SIG-M5 treated with dmso at 0.1 percent for 504 hours (cell line): ENCODE data around the gene NUP205.

ENCODE experiments used
- DNase-seq: peaks from one replicate; lab custom pipeline; 2025; ENCODE audit not compliant: unreplicated experiment; lab: John Stamatoyannopoulos, UW

Gene NUP205, protein sequence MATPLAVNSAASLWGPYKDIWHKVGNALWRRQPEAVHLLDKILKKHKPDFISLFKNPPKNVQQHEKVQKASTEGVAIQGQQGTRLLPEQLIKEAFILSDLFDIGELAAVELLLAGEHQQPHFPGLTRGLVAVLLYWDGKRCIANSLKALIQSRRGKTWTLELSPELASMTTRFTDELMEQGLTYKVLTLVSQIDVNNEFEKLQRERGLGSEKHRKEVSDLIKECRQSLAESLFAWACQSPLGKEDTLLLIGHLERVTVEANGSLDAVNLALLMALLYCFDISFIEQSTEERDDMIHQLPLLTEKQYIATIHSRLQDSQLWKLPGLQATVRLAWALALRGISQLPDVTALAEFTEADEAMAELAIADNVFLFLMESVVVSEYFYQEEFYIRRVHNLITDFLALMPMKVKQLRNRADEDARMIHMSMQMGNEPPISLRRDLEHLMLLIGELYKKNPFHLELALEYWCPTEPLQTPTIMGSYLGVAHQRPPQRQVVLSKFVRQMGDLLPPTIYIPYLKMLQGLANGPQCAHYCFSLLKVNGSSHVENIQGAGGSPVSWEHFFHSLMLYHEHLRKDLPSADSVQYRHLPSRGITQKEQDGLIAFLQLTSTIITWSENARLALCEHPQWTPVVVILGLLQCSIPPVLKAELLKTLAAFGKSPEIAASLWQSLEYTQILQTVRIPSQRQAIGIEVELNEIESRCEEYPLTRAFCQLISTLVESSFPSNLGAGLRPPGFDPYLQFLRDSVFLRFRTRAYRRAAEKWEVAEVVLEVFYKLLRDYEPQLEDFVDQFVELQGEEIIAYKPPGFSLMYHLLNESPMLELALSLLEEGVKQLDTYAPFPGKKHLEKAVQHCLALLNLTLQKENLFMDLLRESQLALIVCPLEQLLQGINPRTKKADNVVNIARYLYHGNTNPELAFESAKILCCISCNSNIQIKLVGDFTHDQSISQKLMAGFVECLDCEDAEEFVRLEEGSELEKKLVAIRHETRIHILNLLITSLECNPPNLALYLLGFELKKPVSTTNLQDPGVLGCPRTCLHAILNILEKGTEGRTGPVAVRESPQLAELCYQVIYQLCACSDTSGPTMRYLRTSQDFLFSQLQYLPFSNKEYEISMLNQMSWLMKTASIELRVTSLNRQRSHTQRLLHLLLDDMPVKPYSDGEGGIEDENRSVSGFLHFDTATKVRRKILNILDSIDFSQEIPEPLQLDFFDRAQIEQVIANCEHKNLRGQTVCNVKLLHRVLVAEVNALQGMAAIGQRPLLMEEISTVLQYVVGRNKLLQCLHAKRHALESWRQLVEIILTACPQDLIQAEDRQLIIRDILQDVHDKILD (N-terminal part only)

GRCh38 chr7:135557455-135558336 is at the start of gene NUP205:
Gene NUP205, plus strand, starts transcription at chr7:135557917. Its CDS starts 28 bp downstream, at chr7:135557945.
- DNase-seq = peak; percentile 85

DNA sequence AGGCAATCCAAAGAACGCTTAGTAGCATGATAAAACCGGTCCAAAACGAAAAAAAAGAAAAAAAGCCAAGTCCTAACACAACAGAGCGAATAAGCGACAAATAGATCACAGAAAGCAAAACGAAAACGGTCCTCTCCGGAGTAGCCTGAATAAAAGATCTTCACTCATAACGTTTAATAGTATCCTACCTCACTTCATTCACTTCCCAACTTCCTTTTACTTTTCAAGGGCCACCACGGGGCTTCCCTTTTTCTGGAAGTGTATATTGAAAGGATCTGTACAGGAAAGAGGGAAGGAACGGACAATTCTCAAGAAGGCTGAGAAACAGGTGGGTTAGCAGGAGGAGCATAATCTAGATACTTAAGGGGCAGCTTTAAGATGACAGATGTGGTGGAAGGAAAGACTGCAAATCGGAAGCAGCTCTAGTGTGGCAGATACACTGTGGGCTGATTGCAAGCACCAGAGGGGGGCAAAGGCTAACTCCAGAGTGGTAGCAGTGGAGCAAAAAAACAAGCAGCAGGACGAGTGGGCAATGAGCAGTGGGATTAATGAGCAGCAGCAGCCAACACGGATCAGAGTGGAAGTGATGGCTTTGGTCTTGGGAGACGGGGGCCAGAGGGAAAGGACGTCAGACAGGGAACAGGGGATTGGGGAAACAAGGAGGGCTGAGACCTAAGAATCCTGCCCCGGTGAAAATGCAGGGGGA is 48.7 kb upstream of the NUP205 start:
- peak; percentile 45 for DNase-seq

DNA sequence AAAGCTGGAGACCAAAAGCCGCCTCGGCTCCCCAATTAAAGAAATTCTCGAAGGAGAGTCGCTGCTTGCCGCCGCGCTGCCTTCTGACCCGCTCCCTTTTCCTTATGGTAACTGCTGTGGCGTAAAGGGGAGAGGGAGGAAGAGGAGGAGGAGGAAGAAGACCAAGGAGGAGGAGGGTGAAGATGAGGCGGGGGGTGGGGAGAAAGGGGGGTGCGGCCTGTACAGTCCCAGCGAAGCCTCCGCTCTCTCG is 48.2 kb upstream of the NUP205 start:
- DNase-seq = peak; percentile 69

DNA sequence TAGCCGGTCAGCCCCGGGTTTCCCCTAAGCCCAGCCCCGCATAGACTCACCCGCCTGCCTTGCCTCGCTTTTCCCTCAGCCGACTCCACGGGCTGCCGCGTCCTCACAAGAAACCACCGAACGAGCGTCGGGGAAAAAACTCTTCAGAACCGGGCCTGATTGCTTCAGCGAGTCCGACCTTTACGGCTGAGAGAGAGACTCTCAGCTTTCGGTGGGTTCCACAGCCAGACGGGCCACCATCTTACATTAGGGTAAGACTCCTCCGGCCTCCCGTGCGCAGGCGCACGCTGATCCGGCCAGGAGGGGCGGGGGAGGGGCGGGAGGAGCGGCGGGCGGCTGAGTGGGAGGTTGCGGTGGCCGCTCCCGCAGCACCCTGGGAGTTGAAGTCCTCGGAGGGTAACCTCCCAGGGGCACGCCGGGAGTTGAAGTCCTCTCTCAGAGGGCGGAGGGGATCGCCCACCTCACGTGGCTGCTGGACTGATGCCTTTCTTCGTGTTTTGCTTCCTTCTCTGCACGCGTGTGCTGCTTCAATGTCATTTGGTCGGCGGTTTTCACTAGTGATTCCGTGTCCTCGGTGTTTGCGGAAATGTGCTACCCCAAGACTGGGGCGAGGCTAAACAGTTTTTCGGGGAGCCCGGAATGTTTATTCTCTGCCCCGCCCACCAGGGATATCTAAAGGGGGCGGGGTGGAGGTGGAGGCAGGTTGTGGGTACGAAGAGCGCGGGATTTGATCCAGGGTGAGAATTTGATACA is 47.7 kb upstream of the NUP205 start, which contains the start of gene CNOT4:
CNOT4 (minus strand) TSS at position 264 of the 753 bp plus-strand sequence. CDS start 71,771 bp downstream, outside the sequence.
- peak; percentile 95 for DNase-seq

- peak; percentile 23 for DNase-seq
These were observed 47.0 kb upstream of the NUP205 start for GRCh38 chr7:135510592-135511183.

DNA sequence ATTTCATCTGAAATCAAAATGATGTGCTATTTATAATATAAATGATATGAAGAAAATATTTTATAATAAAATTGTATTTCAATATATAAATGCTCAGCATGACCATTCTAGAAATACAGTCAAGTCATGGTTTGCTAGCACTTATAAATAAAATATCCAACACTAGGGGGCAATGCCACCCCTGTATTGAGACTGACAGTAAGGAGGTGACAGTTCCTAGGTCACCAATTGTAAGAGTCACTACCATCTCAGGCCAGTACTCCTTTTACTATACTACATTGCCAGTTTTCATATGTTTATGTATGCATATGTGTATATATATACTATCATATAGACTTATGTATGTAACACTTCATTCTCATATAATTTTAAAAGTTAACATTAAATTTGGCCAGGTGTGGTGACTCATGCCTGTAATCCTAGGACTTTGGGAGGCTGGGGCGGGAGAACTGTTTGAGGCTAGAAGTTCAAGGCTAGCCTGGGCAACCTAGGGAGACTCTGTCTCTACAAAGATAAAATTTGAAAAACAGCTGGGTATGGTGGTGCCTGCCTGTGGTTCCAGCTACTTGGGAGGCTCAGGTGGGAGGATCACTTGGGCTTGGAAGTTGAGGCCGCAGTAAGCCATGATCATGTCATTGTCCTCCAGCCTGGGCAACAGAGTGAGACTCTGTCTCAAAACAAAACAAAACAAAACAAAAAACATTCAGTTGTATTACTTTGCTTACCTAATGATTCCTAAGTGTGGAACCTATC is 45.4 kb upstream of the NUP205 start:
- peak; percentile 86 for DNase-seq

GRCh38 chr7:135514856-135515255 is 42.9 kb upstream of the NUP205 start:
- DNase-seq = no peak

- no peak for DNase-seq
These were observed 40.7 kb upstream of the NUP205 start for GRCh38 chr7:135517060-135517459.

- DNase-seq = no peak
These were observed 39.0 kb upstream of the NUP205 start for GRCh38 chr7:135518748-135519147.

GRCh38 chr7:135519233-135519688 is 38.5 kb upstream of the NUP205 start:
- no peak for DNase-seq

DNA sequence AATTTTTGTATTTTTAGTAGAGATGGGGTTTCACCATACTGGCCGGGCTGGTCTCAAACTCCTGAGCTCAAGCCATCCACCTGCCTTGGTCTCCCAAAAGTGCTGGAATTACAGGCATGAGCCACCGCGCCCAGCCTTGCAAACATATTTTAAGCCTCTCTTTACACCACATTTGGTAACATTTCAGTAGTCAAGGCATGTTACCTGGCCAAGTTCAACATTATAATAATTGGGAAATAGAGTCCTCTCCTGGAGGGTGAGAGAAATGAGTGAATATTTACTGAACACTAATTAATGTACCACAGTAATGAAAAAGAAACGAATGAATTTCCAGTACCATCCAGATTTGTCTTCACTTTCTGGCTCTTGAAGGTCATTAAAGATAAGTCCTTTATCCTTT is 37.8 kb upstream of the NUP205 start:
- DNase-seq = no peak

GRCh38 chr7:135522509-135522908 is 35.2 kb upstream of the NUP205 start:
- DNase-seq = peak; percentile 14

DNA sequence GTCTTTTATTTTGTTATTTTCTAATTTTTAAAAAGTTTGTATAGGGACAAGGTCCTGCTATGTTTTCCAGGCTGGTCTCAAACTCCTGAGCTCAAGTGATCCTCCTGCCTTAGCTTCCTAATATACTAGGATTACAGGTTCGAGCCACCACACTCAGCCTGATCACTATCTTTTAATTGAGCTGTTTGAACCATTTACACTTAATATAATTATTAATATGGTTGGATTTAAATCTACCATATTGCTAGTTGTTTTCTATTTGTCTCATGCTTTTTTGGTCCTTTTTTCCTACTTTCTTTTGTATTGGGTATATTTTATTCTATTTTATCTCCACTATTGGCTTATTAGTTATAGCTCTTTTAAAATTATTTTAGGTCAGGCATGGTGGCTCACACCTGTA is 34.6 kb upstream of the NUP205 start:
- DNase-seq = no peak

DNA sequence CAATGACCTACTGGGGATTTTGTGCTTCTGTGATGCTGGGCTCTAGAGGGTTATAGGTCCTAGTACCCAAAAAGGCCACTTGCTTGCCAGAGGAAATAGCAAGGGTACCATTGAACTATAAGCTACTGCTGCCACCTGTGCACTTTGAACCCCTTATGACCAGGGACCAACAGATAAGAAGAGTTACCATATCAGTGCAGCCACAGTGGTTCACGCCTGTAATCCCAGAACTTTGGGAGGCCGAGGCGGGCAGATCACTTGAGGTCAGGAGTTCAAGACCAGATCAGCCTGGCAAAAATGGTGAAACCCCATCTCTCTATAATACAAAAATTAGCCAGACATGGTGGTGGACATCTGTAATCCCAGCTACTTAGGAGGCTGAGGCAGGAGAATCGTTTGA is 32.3 kb upstream of the NUP205 start:
- DNase-seq = no peak

DNA sequence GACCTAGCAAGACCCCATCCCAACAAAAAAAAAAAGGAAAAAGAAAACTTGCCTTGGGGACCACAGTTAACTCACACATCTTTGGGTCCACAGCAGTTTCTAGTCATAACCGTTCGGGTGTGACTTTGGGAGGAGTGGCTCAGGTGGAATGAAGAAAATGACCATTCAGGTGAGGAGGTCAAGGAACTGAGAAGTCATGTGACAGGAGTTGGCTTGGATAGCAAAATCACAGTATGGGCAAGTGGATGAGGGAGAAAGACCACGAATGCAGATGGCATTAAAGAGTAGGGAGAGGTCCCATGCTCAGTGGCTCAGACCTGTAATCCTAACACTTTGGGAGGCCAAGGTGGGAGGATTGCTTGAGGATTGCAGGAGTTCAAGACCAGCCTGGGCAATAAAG is 30.7 kb upstream of the NUP205 start:
- no peak for DNase-seq

- DNase-seq = peak; percentile 39
These were observed 21.6 kb upstream of the NUP205 start for GRCh38 chr7:135536150-135536549.

- no peak for DNase-seq
These were observed 20.3 kb upstream of the NUP205 start for GRCh38 chr7:135537453-135537852.

DNA sequence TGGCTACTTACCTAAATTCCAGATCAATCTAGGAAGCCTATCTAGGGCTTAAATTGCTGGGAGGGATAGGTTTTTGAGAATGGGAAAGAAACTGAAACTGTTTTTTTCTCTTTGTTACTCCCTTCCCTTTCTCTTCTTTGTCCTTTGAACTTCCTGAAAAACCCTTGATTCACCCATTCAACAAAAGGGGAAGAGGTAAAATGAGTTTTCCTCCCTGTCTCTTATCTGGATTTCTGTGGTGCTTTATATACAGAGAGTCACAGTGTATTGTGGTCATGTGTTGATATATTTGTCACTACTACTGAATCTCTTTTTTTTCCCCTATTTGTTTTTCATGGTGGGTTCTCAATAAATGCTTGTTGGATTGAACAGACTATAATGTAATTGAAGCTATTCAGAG is 19.8 kb upstream of the NUP205 start:
- peak; percentile 63 for DNase-seq
